Measurements from ENCODE around the gene PLEKHA7.

GRCh38 chr11:16814410-16815046 is 199.7 kb downstream of the PLEKHA7 start:
- TF ChIP-seq POLR2A (IDR thresholded peaks at IDR 0.05; ENCODE audit: low read depth, low read length): no peak
- no peak for TF ChIP-seq POLR2AphosphoS5 (IDR thresholded peaks at IDR 0.05; ENCODE audit: low read depth, low read length)
- no peak for TF ChIP-seq TAF1 (IDR thresholded peaks at IDR 0.05; ENCODE audit: borderline replicate concordance, low read depth, low read length)

All from GM12892 (cell line).